T-helper 9 cell (primary cell): Measurements from ENCODE around the gene LMNTD2.
"Not testable (repeated sequence)": the region's sequence is repeated elsewhere in the genome, so short reads cannot be mapped to it uniquely, and the experiment has no call there.

Experiments
- DNase-seq: peaks from one replicate; pipeline ENCODE4 v3.0.0-alpha.2; 2020

LMNTD2 gene

DNA sequence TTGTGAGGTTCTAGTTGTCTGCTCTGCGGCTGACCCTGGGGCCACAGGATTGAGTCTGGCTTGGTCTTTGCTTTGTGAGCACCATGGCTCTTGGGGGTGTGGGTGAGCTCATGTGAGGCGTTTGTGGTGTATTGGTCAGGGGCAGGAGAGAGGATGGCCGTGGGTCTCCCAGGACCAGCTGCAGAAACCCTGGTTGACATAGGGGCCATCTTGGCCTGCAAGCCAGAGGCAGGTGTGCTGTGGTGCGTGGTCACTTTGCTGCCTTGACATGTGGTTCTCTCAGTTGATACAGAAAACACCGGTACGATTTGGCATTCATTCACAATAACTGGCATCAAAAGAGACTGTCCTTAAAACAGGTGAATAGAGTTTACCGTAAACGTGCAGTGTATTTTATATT lies 27.0 kb upstream of the LMNTD2 start:
- DNase-seq, result no peak

DNA sequence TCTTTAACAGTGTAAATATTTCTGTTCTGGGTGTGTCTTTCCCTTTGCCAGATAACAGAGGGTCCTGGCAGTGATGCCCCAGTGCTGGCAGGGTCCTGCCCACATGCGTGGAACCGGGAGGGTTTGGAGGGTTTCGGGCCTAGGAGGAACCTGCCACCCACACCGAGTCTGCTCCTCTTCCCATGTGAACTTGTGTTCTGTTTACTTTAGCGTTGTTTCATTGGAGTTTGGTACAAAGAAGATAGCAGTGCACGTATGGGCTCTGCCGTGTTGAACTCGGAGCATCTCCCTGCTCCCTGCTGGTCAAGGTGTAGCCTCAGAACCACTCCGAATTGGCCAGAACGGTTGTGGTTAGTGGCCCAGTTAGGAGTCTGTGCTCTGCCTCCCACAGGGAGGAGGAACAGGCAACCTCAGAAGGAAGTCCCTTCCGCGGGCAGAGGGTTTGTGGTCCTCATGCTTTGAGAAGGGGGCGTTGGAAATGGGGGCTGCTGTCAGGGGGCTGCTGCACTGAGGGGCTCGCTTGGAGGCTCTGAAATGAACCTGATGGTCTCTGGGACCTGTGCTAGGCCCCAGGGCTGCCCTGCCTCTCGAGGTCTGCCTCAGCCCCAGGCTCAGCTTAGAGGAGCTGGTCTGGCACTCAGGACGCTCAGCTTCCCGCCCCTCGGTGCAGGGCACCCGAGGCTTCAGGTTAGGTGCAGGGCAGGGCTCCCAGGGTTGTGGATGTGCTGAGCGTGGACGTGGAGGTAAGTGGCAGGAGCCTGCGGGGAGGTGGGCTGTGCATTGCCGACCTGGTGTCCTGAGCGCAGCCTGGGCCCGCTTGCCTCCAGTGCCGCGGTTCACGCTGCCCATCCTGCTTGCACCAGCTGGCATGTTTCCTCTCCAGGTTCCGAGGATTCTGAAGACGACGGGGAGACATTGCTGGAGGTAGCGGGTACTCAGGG lies 26.1 kb upstream of the LMNTD2 start:
- DNase-seq, result no peak

DNA sequence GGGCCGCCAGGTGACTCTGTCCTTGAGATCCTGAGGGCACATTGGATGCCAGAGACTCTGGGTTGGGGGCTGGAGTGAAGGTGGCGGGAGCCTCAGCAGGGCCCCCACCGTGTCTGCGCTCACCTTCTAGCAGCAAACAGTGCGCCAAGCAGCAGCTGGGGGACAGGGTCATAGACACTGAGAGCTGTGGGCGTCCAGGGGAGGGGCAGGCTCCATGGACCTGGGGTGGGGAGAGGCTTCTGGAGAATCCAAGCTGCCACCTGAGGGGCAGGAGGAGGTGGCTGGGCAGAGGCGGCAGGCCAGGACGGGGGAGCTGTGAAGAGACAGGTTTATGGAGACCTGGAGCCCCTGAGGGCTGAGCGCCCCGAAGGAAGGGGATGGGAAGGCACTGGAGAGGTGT lies 23.7 kb upstream of the LMNTD2 start:
- DNase-seq, result no peak

DNA sequence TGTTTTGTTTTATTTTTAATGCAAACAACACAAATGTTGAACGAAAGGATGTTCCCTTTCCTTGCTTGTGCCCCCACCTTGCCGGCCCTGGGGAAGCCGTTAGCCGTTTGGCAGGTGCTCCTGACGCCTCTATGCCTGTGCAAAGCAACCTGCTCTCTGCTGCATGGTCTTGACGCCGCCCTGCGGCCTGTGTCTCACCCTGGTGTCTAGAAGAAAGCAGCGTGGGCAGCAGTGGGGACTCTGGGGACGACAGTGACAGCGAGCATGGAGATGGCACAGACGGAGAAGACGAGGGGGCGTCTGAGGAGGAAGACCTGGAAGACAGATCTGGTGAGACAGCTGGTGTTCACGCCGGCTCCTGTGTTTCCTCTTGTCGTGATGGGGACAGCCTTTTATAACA lies 21.2 kb upstream of the LMNTD2 start:
- no peak for DNase-seq

DNA sequence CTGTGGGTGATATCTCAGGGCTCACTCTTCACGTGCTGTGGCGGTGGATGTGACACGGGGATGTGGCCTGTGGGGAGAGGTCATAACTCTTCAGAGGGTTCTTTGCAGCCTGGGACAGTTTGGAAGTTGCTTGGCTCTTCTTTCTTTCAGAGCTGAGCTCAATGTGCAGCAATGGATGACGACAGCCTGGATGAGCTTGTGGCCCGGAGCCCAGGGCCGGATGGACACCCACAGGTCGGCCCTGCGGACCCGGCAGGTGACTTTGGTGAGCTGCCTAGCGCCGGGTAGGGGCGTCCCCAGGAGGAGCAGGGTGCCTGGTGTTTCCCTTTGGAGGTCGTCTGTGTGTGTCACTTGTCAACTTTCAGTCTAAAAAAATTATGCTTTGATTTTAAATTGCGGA lies 20.8 kb upstream of the LMNTD2 start:
- no peak for DNase-seq

DNA sequence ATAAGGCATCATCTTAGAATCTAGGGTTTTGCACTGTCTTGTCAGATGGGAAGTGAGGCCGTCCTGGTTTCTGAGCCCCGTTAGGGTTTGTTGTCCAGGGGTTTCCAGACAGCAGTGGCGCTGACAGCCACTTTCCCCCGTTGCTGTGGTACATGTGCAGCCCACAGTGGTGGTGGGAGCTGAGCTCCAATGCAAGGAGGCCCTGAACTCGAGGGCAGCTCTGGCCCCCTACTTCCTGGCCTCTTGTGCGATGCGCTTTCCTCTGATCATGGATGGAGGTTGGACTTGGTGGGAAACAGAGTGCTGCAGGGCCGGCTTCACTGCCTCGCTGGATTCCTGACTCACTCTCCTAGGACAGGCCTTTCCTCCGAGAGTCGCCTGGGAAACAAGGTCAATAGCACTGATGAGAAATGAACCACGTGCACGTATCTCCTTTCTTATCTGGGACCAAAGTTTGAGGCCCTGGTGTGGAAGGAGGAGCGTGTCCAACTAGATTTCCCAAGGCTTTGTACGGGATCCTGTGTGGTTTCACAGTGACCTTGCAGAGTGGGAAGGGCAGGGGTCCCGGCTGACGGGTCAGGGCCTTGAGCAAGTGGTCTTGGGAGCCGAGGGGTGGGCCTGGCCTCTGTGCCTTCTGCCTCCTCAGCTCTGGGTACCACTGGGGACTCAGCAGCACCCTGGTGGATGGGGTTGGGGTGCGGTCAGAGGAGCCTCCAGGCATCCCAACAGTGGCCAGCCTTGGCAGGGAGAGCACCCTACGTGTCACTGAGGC lies 19.5 kb upstream of the LMNTD2 start:
- no peak for DNase-seq

DNA sequence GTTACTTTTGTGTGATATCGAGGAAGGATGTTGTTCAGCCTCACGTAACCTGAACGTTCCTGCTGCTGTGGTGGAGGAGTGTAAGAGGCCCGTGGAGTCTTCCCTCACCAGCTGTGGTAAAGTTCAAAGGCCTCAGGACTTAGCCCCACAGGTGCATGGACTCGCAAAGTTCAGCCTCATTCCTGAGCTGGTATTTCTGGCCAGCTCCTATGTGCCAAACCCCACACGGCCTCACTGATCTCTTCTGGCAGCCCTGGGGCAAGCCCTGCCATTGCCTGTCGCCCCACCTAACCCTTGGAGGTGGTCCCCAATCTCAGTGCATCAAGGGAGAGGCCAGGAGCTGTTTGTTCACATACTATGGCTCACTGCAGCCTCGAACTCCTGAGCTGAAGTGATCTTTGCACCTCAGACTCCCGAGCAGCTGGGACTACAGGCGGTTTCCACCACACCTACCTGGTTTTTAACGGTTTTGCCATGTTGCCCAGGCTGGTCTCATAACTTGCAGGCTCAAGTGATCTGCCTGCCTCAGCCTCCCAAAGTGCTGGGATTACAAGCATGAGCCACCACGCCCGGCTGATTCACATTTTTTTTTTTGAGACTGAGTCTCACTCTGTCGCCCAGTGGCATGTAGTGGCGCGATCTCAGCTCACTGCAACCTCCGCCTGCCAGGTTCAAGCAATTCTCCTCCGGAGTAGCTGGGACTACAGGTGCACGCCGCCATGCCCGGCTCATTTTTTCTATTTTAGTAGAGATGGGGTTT lies 17.9 kb upstream of the LMNTD2 start:
- DNase-seq, result no peak

DNA sequence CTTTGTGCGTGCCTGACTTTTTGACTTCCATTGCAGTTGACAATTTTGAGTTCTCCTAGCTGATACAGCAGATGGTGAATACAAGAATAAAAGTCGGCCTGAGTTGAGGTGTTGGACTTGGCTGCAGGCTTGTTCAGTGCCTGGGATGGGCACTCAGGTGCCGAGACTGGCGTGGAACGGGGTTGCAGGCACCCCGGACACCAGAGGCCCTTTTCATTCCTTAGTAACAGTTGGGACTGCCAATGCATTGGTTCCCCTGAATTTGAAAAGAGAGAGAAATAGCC lies 17.0 kb upstream of the LMNTD2 start:
- no peak for DNase-seq

DNA sequence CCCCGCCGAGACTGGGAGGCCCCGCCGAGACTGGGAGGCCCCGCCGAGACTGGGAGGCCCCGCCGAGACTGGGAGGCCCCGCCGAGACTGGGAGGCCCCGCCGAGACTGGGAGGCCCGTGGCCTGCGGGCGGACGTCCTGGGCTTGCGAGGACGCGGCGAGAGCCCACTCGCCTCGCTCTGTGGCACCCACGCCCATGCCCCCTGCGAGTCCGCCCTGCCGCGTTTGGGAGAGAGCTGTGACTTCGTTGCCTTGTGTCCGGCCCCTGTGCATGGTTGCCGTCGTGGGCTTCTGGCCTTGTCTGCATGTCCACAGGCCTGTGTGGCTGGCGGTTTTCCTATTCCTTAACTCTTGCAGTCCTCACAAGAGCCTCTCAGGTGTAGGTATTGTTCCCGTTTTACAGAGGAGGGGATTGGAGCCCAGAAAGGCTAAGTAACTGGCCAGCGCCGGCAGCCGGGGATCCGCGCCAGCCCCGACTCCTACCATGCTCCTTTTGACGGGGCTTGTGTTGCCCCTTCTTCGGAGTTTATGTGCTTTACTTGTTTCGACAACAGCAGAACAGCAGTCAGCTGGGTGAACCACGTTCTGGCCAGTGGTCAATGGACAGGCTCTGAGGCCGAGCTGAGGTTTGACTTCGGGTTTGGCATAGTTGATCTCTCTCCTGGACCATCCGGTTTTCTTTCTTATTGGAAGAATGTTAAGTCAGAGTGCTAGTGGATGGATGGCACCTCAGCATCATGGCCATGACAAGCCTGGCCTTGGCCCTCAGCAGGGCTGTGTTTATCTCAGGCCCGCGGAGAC lies 16.5 kb upstream of the LMNTD2 start:
- no peak for DNase-seq

DNA sequence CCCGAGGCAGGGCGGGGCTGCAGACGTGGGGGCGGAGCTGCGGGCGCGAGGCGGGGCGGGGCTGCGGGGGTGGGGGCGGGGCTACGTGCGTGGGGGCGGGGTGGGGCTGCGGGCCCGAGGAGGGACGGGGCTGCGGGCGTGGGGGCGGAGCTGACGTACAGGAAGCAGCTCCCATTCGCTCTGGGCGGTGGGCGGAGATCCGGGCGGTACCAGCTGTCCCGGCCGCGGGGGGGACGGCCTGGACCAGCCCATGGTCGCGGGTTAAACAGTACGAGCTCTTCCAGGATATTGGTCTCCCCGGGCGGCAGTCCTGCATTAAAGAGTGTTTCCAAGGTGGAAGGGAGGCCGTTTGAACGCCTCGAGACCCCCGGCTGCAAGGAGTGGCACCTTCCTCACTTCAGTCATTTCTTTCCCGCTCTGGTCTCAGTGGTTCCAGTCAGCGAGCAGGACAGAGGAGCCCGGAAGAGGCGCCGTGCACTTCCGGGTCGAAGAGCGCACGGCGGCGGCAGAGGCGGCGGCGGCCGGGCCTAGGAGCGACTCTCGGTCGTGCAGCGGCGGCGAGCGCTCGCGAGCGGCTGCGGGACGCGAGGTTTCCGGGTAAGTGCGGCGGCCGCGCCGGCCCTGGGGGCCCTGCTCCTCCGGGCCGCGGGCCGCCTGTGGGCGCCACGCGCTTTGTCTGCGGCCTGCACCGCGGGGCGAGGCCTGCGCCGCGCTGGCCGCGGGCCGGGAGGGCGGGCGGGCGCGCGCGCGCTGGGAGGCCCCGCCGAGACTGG lies 15.6 kb upstream of the LMNTD2 start, which contains the start of gene PHRF1:
PHRF1 (plus strand) TSS at position 475 of the 773 bp plus-strand sequence. CDS start 5,043 bp downstream, outside the sequence.
- peak; percentile 94 for DNase-seq

DNA sequence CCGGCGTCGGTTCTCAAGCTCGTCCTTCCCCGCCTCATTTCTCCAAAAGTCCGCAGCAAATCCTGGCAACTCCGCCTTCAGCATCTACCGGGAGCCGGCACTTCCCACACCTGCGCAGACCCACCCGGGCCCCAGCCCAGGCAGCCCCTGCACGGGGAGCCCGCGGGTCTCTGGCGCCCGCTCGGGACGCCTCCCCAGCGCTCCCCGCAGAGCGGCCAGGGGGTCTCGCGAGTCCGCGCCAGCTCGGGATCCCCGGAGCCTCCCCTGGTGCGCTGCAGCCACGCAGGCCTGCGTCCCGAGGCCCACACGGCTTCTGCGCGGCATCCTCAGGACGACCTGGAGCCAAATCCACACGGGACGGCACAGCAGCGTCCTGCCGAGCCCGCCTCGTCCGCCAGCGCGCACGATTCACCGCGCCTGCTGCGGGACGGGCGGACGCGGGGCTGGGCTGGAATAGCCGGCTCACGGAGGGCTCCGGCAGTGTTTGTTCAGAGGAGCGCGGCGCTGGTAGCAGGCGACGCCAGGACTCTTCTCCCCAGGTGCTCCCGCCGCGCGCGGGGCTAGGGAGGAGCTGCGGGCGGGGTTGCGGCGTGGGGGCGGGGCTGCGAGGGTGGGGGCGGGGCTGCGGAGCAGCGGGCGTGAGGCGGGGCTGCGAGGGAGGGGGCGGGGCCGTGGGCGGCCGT lies 14.9 kb upstream of the LMNTD2 start:
- DNase-seq, result no peak

DNA sequence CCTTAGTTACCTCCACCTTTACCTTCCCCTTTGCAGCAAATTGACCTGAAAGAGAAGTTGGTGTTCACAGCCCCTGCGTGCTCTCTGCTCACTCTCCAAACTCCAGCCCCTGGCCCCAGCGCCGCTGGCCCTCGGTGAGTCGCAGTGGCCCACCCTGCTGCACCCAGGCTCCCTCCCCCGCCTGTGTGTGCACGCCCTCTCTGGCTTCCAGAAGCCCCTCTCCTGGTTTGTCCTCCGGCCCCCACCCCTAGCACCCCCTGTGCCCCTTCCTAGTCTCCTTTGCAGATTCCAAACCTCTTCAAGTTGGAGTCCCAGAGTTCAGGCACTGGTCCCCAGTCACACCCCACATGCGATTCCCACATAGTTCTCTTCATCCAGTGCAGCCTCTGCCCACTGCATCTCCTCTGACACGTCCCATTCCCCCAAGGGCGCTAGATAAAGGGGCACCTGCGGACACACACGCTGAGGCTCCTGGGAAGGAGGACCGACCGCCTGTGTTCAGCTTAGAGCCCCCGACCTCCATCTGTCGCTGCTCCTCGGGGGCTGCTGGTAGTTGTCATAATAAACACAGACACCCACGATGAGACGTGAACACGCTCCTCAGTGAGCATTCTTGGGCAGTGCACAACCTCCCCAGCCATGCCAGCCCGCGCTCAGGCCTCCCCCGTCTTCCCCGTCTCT lies 14.2 kb upstream of the LMNTD2 start:
- DNase-seq, result no peak

DNA sequence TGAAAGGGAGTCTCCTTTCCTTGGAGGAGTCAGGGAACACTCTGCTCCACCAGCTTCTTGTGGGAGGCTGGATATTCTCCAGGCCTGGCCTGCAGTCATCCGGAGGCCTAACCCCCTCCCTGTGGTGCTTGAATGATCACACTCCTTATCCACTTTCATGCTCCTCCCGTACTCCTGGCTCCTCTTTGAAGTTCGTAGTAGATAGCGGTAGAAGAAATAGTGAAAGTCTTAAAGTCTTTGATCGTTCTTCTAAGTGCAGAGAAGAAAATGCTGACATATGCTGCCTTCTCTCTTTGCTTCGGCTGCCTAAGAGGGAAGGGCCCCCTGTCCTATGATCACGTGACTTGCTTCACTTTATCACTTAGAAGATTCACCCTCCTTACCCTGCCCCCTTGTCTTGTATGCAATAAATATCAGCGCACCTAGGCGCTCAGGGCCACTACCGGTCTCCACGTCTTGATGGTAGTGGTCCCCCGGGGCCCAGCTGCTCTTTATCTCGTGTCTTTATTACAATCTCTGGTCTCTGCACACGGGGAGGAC lies 13.6 kb upstream of the LMNTD2 start:
- DNase-seq, result not testable (repeated sequence)

DNA sequence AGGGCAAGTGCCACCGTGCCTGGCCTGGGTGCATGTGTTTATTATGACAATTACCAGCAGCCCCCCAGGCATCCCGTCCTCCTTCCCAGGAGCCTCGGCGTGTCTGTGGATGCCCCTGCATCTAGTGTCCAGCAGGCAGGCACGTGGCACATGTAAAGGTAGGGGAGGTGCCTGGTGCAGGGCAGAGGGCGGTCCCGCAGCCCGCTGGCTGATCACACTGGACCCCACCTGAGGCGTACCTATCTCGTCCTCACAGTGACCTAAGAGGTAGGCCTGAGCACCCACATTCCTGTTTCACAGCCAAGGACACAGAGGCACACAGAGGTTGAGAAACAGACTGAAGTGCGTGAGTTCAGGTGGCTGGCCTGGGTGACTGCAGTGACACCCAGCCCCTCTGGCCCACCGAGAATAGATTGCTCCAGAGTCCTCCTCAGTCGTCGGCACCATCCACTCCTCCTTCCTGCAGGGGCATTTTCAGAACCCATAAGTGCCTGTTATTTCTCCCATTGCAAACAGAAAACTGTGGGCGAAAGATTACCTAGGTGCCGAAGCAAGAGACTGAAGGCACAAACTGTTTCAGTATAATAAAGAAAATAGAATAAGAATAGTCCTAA lies 12.7 kb upstream of the LMNTD2 start:
- DNase-seq, result no peak

DNA sequence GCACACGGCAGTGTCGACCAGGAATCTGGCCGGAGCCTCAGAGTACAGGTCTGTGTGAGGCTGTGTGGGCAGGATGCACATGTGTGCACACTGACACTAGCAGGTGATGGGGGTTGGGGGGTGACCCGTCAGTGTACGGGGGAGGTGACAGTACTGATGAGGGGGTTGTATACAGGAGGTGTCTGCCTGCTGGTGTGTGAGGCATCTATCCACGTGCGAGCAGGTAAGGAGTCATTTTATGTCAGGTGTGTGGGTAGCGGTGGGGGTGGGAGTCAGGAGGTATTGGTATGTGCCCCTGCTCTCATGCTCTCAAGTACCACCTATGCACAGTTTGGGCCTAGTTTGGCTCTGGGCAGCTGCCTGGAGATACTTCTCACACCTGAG lies 11.3 kb upstream of the LMNTD2 start:
- DNase-seq, result no peak

DNA sequence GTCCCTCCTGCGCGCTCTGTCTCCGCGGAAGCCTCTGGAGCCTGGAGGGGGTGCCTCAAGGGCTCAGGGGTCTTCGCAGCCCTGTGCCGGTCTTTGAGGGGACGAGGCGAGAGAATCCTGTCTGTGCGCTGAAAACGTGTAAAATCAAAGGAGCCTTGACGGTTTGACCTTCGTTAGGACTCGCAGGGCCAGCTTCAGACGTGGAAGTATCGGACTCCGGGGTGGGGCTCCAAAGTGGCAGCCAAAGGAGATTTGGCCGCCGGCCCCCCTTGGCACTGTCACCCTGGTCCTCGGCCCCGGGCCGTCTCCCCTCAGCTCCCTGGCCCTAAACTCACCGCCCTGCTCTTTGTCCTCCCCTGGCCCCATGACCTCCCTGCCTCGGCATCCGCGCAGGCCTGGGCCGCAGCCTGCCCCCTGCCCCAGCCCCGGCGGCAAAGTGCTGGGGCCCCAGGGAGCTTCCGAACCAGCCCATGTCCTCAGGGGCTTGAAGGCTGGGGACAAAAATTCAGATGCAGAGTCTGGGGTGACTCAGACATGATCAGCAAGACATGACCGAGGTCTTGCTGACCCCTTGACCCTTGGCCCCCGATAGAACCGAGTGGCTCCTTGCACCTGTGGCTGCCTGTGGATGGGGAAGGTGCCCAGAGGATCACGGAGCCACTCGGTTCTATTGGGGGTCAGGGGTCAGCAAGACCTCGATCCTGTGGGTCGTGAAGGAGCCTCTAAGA lies 8.8 kb upstream of the LMNTD2 start:
- DNase-seq, result no peak

DNA sequence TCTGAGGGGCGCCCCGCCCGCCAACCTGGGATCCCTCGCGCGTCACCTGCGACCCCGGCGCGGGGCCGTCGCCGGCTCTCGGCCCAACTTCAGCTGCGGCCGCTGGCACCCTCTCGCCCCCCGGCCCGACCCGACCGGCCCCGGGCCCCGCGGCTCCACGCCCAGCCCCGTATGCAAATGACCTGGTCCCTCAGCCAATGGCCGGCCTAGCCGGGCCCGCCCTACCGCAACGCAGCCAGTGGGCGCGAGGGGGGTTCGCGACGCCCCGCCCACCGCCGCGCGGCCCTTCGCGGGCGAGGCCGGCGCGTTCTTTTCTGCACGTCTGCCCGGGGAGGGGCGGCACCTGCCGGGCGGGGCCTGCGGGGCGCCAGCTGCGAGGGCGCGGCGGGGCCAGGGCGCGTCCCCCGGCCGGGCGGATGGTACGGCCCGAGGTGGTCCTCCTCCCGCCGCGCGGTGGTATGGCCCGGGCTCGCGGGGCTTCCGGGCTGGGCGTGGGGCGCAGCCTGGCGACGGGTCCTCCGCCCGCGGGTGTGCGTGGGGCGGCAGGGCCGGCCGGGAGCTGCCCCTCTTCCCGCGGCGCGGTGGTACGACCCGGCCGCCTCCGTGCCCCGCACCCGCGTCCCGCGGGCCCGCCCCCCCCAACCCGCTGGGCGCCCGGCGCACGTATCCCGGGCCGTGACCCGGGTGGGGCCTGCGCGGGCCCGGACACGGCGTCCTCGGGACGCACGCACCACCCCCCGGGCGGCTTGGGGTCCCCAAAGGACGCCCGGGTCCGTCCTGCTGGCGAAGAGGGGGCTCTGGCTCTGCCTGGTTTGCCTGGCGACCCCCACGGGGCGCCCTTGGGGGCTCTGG lies 8.0 kb upstream of the LMNTD2 start:
- peak; percentile 86 for DNase-seq
